Measurements from ENCODE around the gene NCOA3.

NCOA3 gene

GRCh38 chr20:47603260-47603659, 101.6 kb downstream of the NCOA3 start:
- ATAC-seq = no peak
- no peak for TF ChIP-seq BACH2 (CRISPR knock-in tag; IDR thresholded peaks at IDR 0.05; ENCODE audit: borderline replicate concordance)
- no peak for TF ChIP-seq ARNTL (CRISPR knock-in tag; IDR thresholded peaks at IDR 0.05; ENCODE audit: borderline replicate concordance, low read depth)
- no peak for TF ChIP-seq ZNF565 (CRISPR knock-in tag; conservative IDR thresholded peaks at IDR 0.05; ENCODE audit: low read depth)
- TF ChIP-seq CSRNP3 (CRISPR knock-in tag; IDR thresholded peaks at IDR 0.05) = no peak
- TF ChIP-seq TOX (CRISPR knock-in tag; IDR thresholded peaks at IDR 0.05; ENCODE audit: borderline replicate concordance) = no peak
- TF ChIP-seq ZNF8 (CRISPR knock-in tag; IDR thresholded peaks at IDR 0.05) = no peak

GRCh38 chr20:47605673-47606413, 104.2 kb downstream of the NCOA3 start:
- TF ChIP-seq CSDC2 (CRISPR knock-in tag; IDR thresholded peaks at IDR 0.05) (no peak), TCF4 (CRISPR knock-in tag; IDR thresholded peaks at IDR 0.05; ENCODE audit: borderline replicate concordance) (no peak), POU6F1 (CRISPR knock-in tag; IDR thresholded peaks at IDR 0.05; ENCODE audit: borderline replicate concordance, low read depth) (no peak), CSRNP3 (CRISPR knock-in tag; IDR thresholded peaks at IDR 0.05) (no peak), ZNF8 (CRISPR knock-in tag; IDR thresholded peaks at IDR 0.05) (no peak), ZC3H10 (CRISPR knock-in tag; IDR thresholded peaks at IDR 0.05) (no peak), PPARA (CRISPR knock-in tag; IDR thresholded peaks at IDR 0.05; ENCODE audit: borderline replicate concordance) (no peak), ZNF70 (CRISPR knock-in tag; IDR thresholded peaks at IDR 0.05) (no peak), TOX (CRISPR knock-in tag; IDR thresholded peaks at IDR 0.05; ENCODE audit: borderline replicate concordance) (no peak), ISL1 (CRISPR knock-in tag; IDR thresholded peaks at IDR 0.05) (no peak), GLIS3 (CRISPR knock-in tag; IDR thresholded peaks at IDR 0.05) (no peak), ZFP30 (CRISPR knock-in tag; IDR thresholded peaks at IDR 0.05) (no peak), SNAI2 (CRISPR knock-in tag; IDR thresholded peaks at IDR 0.05) (no peak), OSR1 (CRISPR knock-in tag; IDR thresholded peaks at IDR 0.05) (no peak), CREB5 (CRISPR knock-in tag; IDR thresholded peaks at IDR 0.05; ENCODE audit: low read depth) (no peak), RARB (CRISPR knock-in tag; IDR thresholded peaks at IDR 0.05) (no peak), ZNF565 (CRISPR knock-in tag; conservative IDR thresholded peaks at IDR 0.05; ENCODE audit: low read depth) (no peak)
- no peak for ATAC-seq

- TF ChIP-seq ZC3H10 (CRISPR knock-in tag; IDR thresholded peaks at IDR 0.05) = no peak
- TF ChIP-seq ZNF8 (CRISPR knock-in tag; IDR thresholded peaks at IDR 0.05) = no peak
- TF ChIP-seq ZNF565 (CRISPR knock-in tag; conservative IDR thresholded peaks at IDR 0.05; ENCODE audit: low read depth) = no peak
- TF ChIP-seq BACH2 (CRISPR knock-in tag; IDR thresholded peaks at IDR 0.05; ENCODE audit: borderline replicate concordance) = no peak
- no peak for TF ChIP-seq ZFP3 (CRISPR knock-in tag; IDR thresholded peaks at IDR 0.05)
- no peak for TF ChIP-seq SNAI2 (CRISPR knock-in tag; IDR thresholded peaks at IDR 0.05)
- no peak for TF ChIP-seq TOX (CRISPR knock-in tag; IDR thresholded peaks at IDR 0.05; ENCODE audit: borderline replicate concordance)
- no peak for TF ChIP-seq CREB5 (CRISPR knock-in tag; IDR thresholded peaks at IDR 0.05; ENCODE audit: low read depth)
- TF ChIP-seq ARNTL (CRISPR knock-in tag; IDR thresholded peaks at IDR 0.05; ENCODE audit: borderline replicate concordance, low read depth) = no peak
- no peak for TF ChIP-seq TCF4 (CRISPR knock-in tag; IDR thresholded peaks at IDR 0.05; ENCODE audit: borderline replicate concordance)
- TF ChIP-seq CSRNP3 (CRISPR knock-in tag; IDR thresholded peaks at IDR 0.05) = no peak
- TF ChIP-seq ZFP30 (CRISPR knock-in tag; IDR thresholded peaks at IDR 0.05) = no peak
- no peak for TF ChIP-seq PPARA (CRISPR knock-in tag; IDR thresholded peaks at IDR 0.05; ENCODE audit: borderline replicate concordance)
- ATAC-seq = no peak
These were observed 104.8 kb downstream of the NCOA3 start for GRCh38 chr20:47606414-47606982.
